GM21526 (cell line): ENCODE data around the gene CCDC179.
A peak's percentile ranks its signal among the peaks of the same experiment; 100 is the strongest.

Experiments used
- ATAC-seq: cut with Tn5 transposase; IDR thresholded peaks from one replicate; pipeline ENCODE4 v1.9.1; 2021; ENCODE audit warnings: moderate library complexity; ENCODE audit not compliant: unreplicated experiment, low FRiP score

Gene CCDC179

DNA sequence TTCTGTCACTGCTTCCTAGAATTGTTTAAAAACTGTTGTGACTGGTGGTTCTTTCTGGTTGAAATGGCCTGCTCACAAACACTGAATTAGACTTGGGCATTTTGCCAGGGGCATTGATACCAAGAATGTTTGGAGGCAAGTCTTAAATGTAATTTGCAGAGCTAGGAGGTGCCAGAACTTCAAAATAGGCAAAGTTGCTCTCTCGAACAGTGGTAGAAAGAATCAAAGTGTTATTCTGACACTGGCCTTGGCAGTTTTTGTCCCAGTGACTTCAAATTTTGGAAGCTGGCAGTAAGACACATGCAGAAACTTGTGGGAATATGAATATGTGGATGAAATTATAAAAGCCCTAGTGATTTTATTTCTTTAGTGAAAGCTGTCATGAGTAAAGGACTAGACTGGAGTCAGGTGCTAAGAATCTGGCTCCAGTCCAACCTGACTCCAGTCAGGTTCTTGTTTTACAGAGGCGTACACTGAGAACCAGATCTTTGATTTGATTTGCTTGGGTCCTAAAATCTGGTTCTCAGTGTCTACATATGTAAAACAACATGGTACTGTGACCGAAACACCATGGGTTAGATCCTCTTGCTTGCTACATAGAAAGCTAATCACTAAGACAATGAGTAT, 51.6 kb downstream of the CCDC179 start:
- peak; percentile 24 for ATAC-seq

- peak; percentile 92 for ATAC-seq
Observed at GRCh38 chr11:22807855-22808570, 52.3 kb downstream of the CCDC179 start.

DNA sequence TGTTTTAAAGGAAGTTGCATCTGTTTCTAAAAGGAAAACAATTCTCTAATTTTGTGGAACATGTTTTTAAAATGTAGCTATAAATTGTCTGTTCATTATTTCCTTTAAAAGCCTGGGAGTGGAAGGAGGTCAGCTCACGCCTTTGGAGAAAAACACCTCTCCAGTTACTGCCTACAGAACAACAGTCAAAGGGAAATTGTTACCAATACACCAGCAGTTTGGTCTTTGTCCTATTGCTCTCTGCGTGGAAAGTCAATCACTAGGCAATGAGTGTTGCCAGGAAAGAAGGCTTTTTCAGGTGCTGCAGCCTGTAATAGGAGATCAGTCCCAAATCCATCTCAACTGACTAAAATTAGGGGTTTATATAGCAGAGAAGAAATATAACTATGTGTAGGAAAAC, 52.9 kb downstream of the CCDC179 start:
- no peak for ATAC-seq

DNA sequence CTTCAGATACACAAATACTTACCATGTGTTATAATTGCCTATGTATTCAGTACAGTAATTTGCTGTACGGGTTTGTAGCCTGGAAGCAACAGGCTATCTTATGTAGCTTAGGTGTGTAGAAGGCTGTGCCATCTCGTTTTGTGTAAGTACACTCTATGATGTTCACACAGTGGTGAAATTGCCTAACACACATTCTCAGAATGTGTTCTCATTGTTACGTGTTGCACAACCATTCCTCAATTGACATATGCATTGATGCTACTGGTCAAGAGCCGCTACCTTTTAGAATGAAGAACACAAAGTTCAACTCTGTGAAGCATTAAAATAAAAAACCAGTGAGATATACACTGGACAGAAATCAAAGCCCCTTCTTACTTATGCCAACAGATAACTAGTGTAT, 57.4 kb downstream of the CCDC179 start:
- ATAC-seq = no peak

DNA sequence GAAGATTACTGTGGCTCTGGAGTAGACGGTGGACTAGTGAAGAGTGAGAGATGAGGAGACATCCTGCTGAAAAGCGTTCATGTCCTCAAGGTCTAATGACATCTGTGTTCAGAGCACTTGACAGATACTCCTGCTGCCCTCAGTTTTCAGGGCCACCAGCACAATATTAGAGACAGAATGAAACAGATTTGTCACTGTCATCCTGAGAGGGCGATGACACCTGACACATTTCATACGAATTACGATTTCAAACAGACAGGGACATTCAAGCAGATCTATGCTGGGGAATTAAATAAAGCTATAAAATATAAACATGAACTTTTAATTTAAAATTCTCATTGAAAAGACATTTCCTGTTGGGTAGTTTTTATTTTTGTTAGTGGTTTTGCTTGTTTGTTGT, 59.8 kb downstream of the CCDC179 start:
- no peak for ATAC-seq

DNA sequence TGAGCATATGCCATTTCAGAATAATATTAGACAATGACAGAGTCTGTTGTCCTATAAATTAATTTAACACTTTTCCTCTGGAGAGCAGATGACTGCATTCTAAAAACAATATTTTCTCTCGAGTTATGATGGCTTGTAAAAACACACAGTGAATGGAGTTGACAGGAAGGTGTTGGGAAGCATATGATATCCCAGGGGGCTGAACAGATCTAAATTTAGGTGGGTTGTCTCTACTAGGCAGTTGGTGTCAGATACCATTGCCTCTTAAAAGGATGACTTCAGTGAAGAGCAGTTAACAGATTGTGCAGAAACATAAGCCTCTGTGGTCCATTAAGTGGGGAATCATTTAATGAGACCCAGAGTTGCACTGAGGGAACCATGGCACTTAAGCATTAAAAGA, 61.4 kb downstream of the CCDC179 start:
- no peak for ATAC-seq

DNA sequence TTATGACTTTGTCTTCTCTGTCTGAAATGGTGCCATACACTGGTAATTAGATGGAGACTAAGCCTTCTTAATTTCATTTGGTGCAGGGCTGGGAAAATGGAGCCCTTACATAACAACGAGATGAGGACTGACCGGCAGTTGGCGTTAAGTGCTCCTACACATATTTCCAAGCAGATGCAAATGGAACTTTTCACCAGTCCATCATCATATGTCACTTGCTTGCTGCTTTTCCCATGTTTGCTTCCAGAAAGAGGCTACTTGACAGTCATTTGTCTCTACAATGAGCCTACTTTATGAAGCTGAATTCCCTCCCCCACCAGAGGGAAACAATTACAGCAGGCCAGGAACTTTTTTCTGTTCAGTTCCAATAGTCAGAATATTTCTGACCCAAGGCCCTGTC, 63.2 kb downstream of the CCDC179 start:
- ATAC-seq = no peak
